PC-9 (cell line): ENCODE measurements around the gene SETDB2.

Source experiments
- CTCF ChIP-seq: fragments of 200-600 bp; sonication (generic); conservative IDR thresholded peaks from 2 replicates; pipeline ENCODE4 v1.6.1; 2017; ENCODE audit warnings: mixed run types, antibody characterized with exemption, mild to moderate bottlenecking, moderate library complexity
- EZH2 ChIP-seq: fragments of 200-600 bp; sonication (generic); IDR thresholded peaks from 2 replicates; pipeline ENCODE4 v1.8.0; 2017; ENCODE audit warnings: antibody characterized with exemption, low read depth

- TF ChIP-seq CTCF: no peak
- TF ChIP-seq EZH2: no peak
Measured at GRCh38 chr13:49441312-49441711, 2.8 kb upstream of the SETDB2 start.
